ENCODE data around the gene BSG.
A peak's percentile ranks its signal among the peaks of the same experiment; 100 is the strongest.
"Not testable (repeated sequence)": the region's sequence is repeated elsewhere in the genome, so short reads cannot be mapped to it uniquely, and the experiment has no call there.

The BSG gene

GRCh38 chr19:573519-573825 lies 1.1 kb downstream of the BSG start:
- DNase-seq = no peak

GRCh38 chr19:574658-575526 lies 2.5 kb downstream of the BSG start:
- DNase-seq = no peak

- DNase-seq = no peak
These were observed 3.4 kb downstream of the BSG start for GRCh38 chr19:575527-576506.

DNA sequence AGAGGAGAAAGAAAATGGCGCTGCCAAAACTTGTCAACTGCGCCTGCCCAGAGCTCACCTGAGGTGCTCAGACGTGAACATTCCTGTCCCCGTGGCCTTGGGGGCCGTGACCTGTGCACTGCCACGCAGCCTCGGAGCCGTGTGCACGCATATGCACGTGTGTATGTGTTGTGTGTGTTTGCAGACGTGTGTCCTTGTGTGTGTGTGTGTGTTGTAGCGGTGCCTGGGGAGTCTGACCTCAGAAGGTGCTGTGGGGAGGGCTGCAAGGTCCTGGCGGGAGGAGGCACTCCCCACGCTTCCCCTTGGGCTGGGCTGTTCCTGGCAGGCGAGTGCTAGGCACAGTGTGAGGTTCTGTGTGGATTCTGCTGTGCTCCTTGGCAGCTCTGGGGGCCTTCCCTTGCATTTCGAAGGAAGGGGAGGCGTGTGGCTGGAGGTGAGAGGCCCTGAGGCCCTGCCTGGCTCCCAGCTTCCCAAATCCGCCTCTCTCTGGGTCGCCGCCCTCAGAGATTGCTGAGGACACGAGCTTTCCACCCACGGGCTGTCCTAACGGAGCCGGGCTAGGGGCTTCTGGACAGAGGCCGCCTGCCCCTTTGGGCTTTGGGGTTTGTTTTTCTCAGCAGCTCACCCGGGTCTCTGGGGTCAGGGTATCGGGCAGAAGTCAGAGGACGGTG lies 4.5 kb downstream of the BSG start:
- DNase-seq = no peak

DNA sequence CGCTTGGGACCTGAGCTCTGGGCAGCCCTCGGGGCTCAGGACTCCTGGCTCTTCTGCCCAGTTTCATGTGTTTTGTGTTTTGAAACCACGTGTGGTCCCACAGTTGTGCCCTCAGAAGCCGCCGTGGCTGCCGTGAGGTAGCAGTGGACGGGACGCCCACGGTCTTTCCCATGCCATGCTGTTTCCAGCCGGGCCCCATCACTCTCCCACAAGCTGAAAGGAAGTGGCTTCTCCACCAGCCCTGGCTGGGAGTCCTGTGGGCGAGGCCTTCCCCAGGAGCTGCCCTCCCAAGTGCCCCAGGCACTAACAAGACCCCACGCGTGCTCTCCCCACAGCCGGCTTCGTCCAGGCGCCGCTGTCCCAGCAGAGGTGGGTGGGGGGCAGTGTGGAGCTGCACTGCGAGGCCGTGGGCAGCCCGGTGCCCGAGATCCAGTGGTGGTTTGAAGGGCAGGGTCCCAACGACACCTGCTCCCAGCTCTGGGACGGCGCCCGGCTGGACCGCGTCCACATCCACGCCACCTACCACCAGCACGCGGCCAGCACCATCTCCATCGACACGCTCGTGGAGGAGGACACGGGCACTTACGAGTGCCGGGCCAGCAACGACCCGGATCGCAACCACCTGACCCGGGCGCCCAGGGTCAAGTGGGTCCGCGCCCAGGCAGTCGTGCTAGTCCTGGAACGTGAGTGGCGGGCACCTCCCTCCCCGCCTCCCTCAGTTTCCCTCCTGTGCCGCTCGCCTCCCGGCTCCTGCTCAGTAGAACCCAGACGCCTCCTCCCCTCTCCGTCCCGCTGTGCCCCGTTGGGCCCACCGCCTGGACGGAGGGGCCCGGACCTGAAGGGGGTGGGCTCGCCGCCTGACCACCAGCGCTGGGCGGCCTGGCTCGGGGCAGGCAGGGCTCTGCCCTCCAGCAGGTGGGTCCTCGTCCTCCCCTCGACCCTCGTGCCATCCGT lies 5.3 kb downstream of the BSG start:
- DNase-seq = no peak

GRCh38 chr19:579111-579841 lies 6.9 kb downstream of the BSG start:
- DNase-seq = no peak

DNA sequence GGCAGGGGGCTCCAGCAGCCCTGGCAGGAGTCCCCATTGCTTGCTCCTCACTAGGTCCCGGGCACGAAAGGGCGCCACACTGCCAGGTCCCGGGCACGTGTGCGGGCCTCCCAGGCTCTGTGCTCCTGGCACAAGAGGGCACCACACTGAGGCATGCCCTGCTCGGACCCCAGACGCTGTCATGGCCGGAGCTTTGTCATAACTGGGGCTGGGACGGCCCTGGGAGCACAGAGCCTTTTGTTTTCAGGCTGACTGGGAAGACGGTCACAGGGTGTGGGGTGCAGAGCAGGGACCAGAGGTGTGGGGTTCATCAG lies 7.4 kb downstream of the BSG start:
- DNase-seq = no peak

GRCh38 chr19:580274-580835 lies 8.0 kb downstream of the BSG start:
- no peak for DNase-seq

DNA sequence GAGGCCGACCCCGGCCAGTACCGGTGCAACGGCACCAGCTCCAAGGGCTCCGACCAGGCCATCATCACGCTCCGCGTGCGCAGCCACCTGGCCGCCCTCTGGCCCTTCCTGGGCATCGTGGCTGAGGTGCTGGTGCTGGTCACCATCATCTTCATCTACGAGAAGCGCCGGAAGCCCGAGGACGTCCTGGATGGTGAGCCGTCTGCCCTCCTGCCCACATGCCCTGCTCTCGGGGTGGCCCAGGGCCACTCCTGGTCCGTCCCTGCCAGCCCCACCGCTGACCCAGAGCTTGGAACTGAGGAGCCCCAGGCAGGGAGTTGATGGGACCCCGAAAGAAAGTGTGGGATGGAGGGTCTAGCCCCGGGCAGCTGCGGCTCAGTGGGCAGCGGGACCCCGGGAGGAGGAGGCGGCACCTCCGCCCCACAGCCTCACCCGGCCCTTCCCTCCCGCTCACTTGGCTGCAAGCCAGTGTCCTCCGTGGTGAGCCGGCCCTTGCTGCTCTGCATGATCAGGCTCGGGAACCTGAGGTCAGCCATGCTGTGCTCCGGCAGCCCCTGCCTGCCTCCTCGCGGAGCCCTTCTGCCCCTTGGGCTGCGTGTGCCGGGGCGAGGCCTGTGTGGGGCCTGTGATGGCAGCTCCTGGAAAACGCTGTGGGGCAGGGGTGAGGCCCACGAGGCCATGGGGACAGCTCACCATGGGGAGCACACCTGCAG lies 9.2 kb downstream of the BSG start:
- DNase-seq = no peak

- no peak for DNase-seq
These were observed 10.3 kb downstream of the BSG start for GRCh38 chr19:582497-583197.

GRCh38 chr19:583198-583967 lies 11.0 kb downstream of the BSG start:
- no peak for DNase-seq

GRCh38 chr19:583968-584239 lies 11.5 kb downstream of the BSG start:
- DNase-seq = no peak

DNA sequence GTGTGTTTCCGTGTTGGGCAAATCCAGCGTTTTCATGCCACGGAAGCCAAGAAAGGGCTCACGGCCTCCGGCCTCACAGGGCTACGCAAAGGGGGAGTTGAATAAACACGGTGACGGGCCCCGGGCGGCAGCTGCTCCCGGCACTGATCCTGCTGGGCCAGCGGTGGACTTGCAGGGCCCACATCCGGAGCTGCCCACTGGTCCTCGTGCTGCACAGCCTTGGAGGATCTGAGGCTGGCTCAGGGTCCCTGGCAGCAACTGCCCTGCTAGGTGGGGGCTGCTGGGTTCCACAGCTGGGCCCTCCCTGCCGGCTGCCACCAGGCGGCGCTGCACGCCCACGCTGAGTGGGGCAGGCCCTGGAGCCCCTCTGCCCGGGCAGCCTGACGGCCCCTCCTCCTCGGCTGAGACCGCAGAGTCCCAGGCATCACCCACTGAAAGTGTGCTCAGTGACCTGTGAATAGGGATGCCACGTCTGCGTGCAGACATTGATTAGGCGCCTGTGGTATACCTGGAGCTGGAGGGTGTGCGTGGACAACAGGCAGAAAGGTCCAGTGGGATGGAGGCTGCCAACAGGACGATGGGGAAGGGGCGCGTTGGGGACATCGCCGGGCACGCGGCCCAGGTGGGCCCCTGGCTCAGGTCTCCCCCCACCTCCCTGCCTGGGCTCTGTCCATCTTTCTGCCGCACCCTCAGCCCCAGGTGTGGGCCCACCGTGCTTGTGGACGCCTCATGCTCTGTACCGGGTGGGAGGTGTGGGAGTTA lies 12.0 kb downstream of the BSG start:
- peak; percentile 73 for DNase-seq

- not testable (repeated sequence) for DNase-seq
These were observed 12.8 kb downstream of the BSG start for GRCh38 chr19:585146-585545.

DNA sequence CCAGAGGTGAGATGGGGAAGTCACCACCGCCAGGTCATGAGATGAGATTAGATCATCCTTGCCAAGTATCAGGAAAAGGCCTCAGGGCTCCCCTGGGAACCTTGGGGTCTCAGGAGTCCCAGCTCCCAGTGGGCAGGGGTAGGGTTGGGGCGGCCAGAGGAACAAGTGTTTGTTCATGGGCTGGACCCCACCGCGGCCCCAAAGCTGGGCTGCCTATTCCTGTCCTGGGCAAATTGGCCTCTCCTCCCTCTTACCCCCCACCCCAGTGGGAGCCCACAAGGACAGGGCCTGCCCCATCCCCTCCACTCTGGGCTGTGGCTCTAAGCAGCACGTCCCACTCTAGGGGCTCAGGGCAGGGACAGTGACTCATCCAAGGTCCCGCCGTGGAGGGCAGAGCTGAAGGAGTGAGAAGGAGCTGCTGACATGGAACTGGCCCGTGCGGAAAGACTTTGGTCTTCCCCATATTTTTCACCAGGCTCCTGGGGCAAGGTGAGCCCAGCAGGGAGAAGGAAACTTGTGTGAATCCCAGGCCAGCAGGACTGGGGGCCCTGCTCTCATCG lies 13.2 kb downstream of the BSG start:
- no peak for DNase-seq

GRCh38 chr19:588093-588740 lies 15.8 kb downstream of the BSG start:
- DNase-seq = peak; percentile 84
